CD8-positive, alpha-beta memory T cell (primary cell): Measurements from ENCODE around the gene LRRC8C. TPM values are rescaled to one million over a fixed set of nuclear protein-coding genes. Genes with fewer than 3 reads are reported as not detected.

Source experiments
- CTCF ChIA-PET: fragments of 350-600 bp; sonication (Branson Sonifier 250); formaldehyde crosslinking; loops from one replicate; lab custom pipeline; 2021; ENCODE audit warnings: antibody characterized with exemption; lab: Charles Lee
- POLR2A ChIA-PET: fragments of 350-600 bp; sonication (Branson Sonifier 250); formaldehyde crosslinking; loops from one replicate; lab custom pipeline; 2021; ENCODE audit warnings: antibody characterized with exemption; lab: Charles Lee
- DNase-seq, 5 donors: peaks; one replicate each; pipeline versions ENCODE4 v3.0.0 to v3.0.0-alpha.2; 2020 to 2022; ENCODE audit warnings: mixed read lengths in 1 of 5
- H3K27ac ChIP-seq: one replicate; pipeline ENCODE4 v1.7.0; 2013; ENCODE audit warnings: low read depth, mild to moderate bottlenecking, low read length, moderate library complexity
- H3K27me3 ChIP-seq: 2 replicates; pipeline ENCODE4 v1.7.0; 2013; ENCODE audit warnings: low read length, mild to moderate bottlenecking; ENCODE audit not compliant: insufficient read depth, poor library complexity, severe bottlenecking
- H3K36me3 ChIP-seq: 2 replicates; pipeline ENCODE4 v1.7.0; 2013; ENCODE audit warnings: mild to moderate bottlenecking, low read length, moderate library complexity; ENCODE audit not compliant: insufficient read depth
- H3K4me1 ChIP-seq: 2 replicates; pipeline ENCODE4 v1.7.0; 2013; ENCODE audit warnings: mild to moderate bottlenecking, low read length, moderate library complexity; ENCODE audit not compliant: insufficient read depth
- H3K4me3 ChIP-seq: 2 replicates; pipeline ENCODE4 v1.7.0; 2013; ENCODE audit warnings: mild to moderate bottlenecking, low read length
- H3K9me3 ChIP-seq: 2 replicates; pipeline ENCODE4 v1.7.0; 2013; ENCODE audit warnings: mild to moderate bottlenecking, low read length
- H3K27ac Mint-ChIP-seq, 8 donors: one replicate each; pipeline ENCODE4 v1.8.0; 2020 to 2021; ENCODE audit warnings: mixed read lengths in 8 of 8, mild to moderate bottlenecking in 6 of 8, inconsistent platforms in 3 of 8, moderate library complexity in 3 of 8
- H3K27me3 Mint-ChIP-seq, 2 donors: one replicate each; pipeline ENCODE4 v1.8.0; 2020 to 2021; ENCODE audit warnings: mixed read lengths in 2 of 2, mild to moderate bottlenecking in 1 of 2, moderate library complexity in 1 of 2
- H3K36me3 Mint-ChIP-seq, 3 donors: one replicate each; pipeline ENCODE4 v1.8.0; 2020 to 2021; ENCODE audit warnings: mixed read lengths in 3 of 3, inconsistent platforms in 1 of 3, mild to moderate bottlenecking in 1 of 3
- H3K4me1 Mint-ChIP-seq, 3 donors: one replicate each; pipeline ENCODE4 v1.8.0; 2020 to 2021; ENCODE audit warnings: mixed read lengths in 3 of 3, inconsistent platforms in 1 of 3, mild to moderate bottlenecking in 1 of 3
- H3K4me3 Mint-ChIP-seq, 7 donors: one replicate each; pipeline ENCODE4 v1.8.0; 2020 to 2021; ENCODE audit warnings: mixed read lengths in 7 of 7, mild to moderate bottlenecking in 6 of 7, moderate library complexity in 4 of 7, inconsistent platforms in 2 of 7
- H3K9me3 Mint-ChIP-seq, 5 donors: one replicate each; pipeline ENCODE4 v1.8.0; 2020 to 2022; ENCODE audit warnings: mixed read lengths in 5 of 5, mild to moderate bottlenecking in 3 of 5, moderate library complexity in 2 of 5, inconsistent platforms in 1 of 5
- polyA plus RNA-seq: library from polyadenylated mRNA; unstranded; fragments of 300-500 nt; fragmentation: Illumina TruSeq; gene quantifications from one replicate; pipeline ENCODE4 v1.2.3, GENCODE V29; 2021
- total RNA-seq, 2 experiments: library from RNA; stranded (reverse); gene quantifications; one replicate each; pipeline ENCODE4 v1.2.3, GENCODE V29; 2021

LRRC8C gene
- total and polyA plus RNA-seq, 3 experiments from 2014 or later, result 19.7 to 63.5 (median 61.4) TPM

DNA sequence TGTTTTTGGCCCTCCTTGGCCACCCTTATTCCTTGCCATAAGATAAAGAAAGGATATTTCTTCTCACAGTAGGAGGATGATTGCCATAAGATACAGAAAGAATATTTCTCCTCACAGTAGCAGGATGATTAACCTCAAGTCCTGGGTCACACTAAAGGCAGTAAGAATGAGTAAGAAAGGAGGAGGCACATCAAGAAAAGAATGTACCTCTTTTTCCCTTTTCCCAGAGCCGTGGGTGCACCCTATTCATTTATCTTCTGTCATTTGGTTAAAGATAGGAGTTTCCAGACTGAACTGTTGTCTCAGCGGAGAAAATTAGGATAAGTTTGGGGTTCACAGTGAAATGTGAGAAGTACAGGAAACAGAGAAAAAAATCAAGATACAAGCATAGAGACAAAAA is 52.5 kb downstream of the LRRC8C start:
- no peak overlapping the region for H3K4me3 ChIP-seq
- H3K9me3 Mint-ChIP-seq, result peaks cover 0 to 2% (median 0%) of the 10 kb centered on the region in 5 donors
- H3K27ac Mint-ChIP-seq, result peak overlapping the region in 6 of 8 donors; percentile 6 to 80 (median 45)
- ChIA-PET POLR2A (no interaction called here), CTCF (interaction anchor here (1.1 kb wide), 1 partner anchor 80 kb away, joined by 3 read pairs; no protein-coding TSS in a partner anchor)
- DNase-seq, result no peak
- H3K27me3 ChIP-seq, result no peaks in the 10 kb centered on the region
- H3K4me1 Mint-ChIP-seq, result peaks cover 50 to 76% (median 75%) of the 10 kb centered on the region in 3 donors
- no peak overlapping the region for H3K27ac ChIP-seq
- no peaks in the 10 kb centered on the region for H3K27me3 Mint-ChIP-seq
- peak overlapping the region in 1 of 7 donors; percentile 22 for H3K4me3 Mint-ChIP-seq
- peaks cover 36 to 74% (median 45%) of the 10 kb centered on the region in 3 donors for H3K36me3 Mint-ChIP-seq
- H3K36me3 ChIP-seq, result peaks cover 32% of the 10 kb centered on the region
- peaks cover 5% of the 10 kb centered on the region for H3K9me3 ChIP-seq
- H3K4me1 ChIP-seq, result peaks cover 7% of the 10 kb centered on the region

DNA sequence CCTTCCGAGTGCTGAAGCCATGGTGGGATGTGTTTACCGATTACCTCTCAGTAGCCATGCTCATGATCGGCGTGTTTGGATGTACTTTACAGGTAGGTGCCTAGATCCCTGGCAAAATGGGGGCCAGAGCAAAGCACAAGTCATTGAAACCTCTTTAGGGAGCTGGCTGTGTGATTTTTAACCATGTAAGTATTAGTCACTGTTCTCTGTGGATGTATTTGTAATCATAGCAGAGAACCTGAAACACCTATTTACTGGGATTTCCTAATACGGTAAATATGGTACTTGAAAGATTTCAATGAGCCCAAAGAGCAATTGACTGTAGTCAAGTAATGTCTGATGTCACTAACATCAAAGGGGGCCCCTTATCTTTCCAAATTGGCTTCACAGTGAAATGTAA is 53.6 kb downstream of the LRRC8C start:
- CTCF ChIA-PET, result interaction anchor here (0.6 to 1.3 kb wide), 5 partner anchors 10 to 199 kb away, joined by 3 to 5 read pairs (median 3); no protein-coding TSS in a partner anchor
- Mint-ChIP-seq H3K27ac (peak overlapping the region in 5 of 8 donors; percentile 19 to 74 (median 58)), H3K9me3 (no peaks in the 10 kb centered on the region), H3K4me3 (no peak overlapping the region), H3K4me1 (peaks cover 54 to 80% (median 77%) of the 10 kb centered on the region in 3 donors), H3K36me3 (peaks cover 29 to 77% (median 40%) of the 10 kb centered on the region in 3 donors), H3K27me3 (no peaks in the 10 kb centered on the region)
- H3K9me3 ChIP-seq, result no peaks in the 10 kb centered on the region
- peaks cover 7% of the 10 kb centered on the region for H3K4me1 ChIP-seq
- no peak overlapping the region for H3K4me3 ChIP-seq
- H3K36me3 ChIP-seq, result peaks cover 32% of the 10 kb centered on the region
- no peak overlapping the region for H3K27ac ChIP-seq
- no peaks in the 10 kb centered on the region for H3K27me3 ChIP-seq
- no peak for DNase-seq
- POLR2A ChIA-PET, result no interaction called here

DNA sequence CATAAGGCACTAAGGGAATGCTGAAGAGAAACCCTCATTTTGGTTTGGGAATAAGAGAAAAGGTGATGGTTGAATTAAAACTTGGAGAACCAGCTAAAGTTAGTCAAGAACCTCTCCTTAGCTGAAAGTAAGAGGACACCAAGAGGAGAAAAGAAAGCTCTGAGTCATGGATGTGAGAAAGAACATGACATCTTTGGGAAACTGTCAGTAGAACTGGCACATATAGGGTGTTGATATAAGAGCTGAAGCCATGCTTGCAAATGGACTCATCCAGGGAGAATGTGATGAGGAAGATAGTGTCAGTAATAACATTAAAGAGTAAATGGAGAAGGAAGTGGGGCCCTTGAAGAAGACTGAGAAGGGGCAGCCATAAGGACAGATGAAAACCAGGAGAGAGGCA is 54.3 kb downstream of the LRRC8C start:
- H3K27me3 Mint-ChIP-seq, result no peaks in the 10 kb centered on the region
- H3K36me3 Mint-ChIP-seq, result peaks cover 29 to 77% (median 38%) of the 10 kb centered on the region in 3 donors
- H3K9me3 ChIP-seq, result no peaks in the 10 kb centered on the region
- peaks cover 32% of the 10 kb centered on the region for H3K36me3 ChIP-seq
- POLR2A ChIA-PET, result no interaction called here
- no peak overlapping the region for H3K27ac ChIP-seq
- no peak overlapping the region for H3K4me3 Mint-ChIP-seq
- DNase-seq, result no peak
- H3K9me3 Mint-ChIP-seq, result no peaks in the 10 kb centered on the region
- H3K4me3 ChIP-seq, result no peak overlapping the region
- CTCF ChIA-PET, result interaction anchor here (0.9 to 1.3 kb wide), 2 partner anchors 9 to 76 kb away, joined by 3 to 5 read pairs; no protein-coding TSS in a partner anchor
- H3K27me3 ChIP-seq, result no peaks in the 10 kb centered on the region
- H3K4me1 ChIP-seq, result peaks cover 11% of the 10 kb centered on the region
- peaks cover 60 to 84% (median 81%) of the 10 kb centered on the region in 3 donors for H3K4me1 Mint-ChIP-seq
- H3K27ac Mint-ChIP-seq, result peak overlapping the region in 7 of 8 donors; percentile 0 to 74 (median 20)

DNA sequence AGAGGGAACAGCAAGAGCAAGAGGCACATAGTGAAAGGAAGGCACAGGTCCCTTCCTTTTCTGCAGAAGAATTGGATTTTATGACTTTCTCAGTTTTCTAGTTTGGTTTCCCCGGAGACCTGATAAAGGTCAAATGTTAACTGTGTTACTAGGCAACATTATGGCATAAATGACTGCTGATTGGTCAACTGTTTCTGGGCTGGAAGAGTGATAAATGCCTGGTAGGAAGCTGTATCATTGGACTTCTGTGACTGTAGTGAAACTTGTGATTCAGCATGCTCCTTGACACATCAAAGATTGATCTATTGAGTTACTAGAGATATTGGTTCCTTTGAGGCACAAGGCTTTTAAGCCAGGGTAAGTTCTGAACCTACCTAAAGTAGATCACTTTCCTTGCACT is 55.7 kb downstream of the LRRC8C start:
- no peaks in the 10 kb centered on the region for H3K9me3 ChIP-seq
- ChIA-PET CTCF (no interaction called here), POLR2A (interaction anchor here (0.9 kb wide), 1 partner anchor 21 kb away, joined by 3 read pairs; no protein-coding TSS in a partner anchor)
- peaks cover 73 to 90% (median 89%) of the 10 kb centered on the region in 3 donors for H3K4me1 Mint-ChIP-seq
- no peak overlapping the region for H3K4me3 Mint-ChIP-seq
- no peaks in the 10 kb centered on the region for H3K9me3 Mint-ChIP-seq
- peaks cover 32% of the 10 kb centered on the region for H3K36me3 ChIP-seq
- peak overlapping the region; percentile 1 to 87 (median 59) for H3K27ac Mint-ChIP-seq
- H3K27ac ChIP-seq, result no peak overlapping the region
- no peaks in the 10 kb centered on the region for H3K27me3 Mint-ChIP-seq
- peaks cover 29 to 76% (median 38%) of the 10 kb centered on the region in 3 donors for H3K36me3 Mint-ChIP-seq
- no peak overlapping the region for H3K4me3 ChIP-seq
- no peak for DNase-seq
- H3K27me3 ChIP-seq, result no peaks in the 10 kb centered on the region
- H3K4me1 ChIP-seq, result peaks cover 24% of the 10 kb centered on the region

DNA sequence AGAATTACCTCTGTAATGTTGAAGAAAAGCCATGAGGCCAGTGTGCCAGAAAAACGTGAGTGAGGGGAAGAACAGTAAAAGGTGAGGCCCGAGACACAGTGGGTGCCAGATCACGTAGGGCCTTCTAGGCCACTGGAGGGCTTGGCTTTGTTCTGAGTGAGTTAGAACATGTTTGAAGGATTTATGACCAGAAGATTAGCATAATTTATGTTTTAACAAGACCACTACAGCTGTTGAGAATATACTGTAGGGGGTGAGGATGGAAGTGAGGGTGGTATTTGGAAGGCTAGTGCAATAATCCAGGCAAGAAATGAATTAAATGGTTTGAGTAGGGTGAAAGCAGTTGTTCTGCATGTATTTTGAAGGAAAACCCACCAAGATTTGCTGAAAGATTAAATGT is 56.3 kb downstream of the LRRC8C start:
- Mint-ChIP-seq H3K4me1 (peaks cover 78 to 94% (median 91%) of the 10 kb centered on the region in 3 donors), H3K9me3 (no peaks in the 10 kb centered on the region), H3K27ac (peak overlapping the region in 7 of 8 donors; percentile 40 to 83 (median 63)), H3K4me3 (no peak overlapping the region), H3K36me3 (peaks cover 29 to 76% (median 42%) of the 10 kb centered on the region in 3 donors), H3K27me3 (no peaks in the 10 kb centered on the region)
- H3K9me3 ChIP-seq, result no peaks in the 10 kb centered on the region
- ChIA-PET CTCF (no interaction called here), POLR2A (interaction anchor here (0.5 to 0.9 kb wide), 2 partner anchors 22 to 283 kb away, joined by 3 to 4 read pairs; no protein-coding TSS in a partner anchor)
- no peak overlapping the region for H3K27ac ChIP-seq
- H3K27me3 ChIP-seq, result no peaks in the 10 kb centered on the region
- no peak overlapping the region for H3K4me3 ChIP-seq
- H3K36me3 ChIP-seq, result peaks cover 32% of the 10 kb centered on the region
- no peak for DNase-seq
- H3K4me1 ChIP-seq, result peaks cover 28% of the 10 kb centered on the region

DNA sequence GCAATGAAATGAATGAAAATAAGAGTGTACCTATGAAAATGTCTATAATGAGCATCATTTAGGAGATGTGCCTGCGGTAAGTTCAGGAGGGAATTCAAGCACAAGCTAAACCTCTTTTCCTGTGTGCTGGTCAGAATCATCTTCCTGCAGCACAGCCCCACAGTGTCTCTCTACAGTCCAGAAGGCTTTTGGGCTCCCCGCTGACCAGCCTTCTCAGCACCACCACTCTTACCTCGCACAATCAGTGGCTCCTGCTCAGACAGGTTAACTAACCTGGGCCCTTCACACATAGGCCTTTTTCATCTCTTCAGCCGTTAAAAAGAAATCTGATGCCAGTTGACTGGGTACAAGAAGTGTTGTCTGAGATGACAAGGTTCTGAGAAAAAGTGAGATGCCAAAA is 57.7 kb downstream of the LRRC8C start:
- ChIA-PET POLR2A (no interaction called here), CTCF (no interaction called here)
- no peak overlapping the region for H3K4me3 Mint-ChIP-seq
- DNase-seq, result no peak
- peak overlapping the region in 6 of 8 donors; percentile 20 to 90 (median 70) for H3K27ac Mint-ChIP-seq
- peaks cover 29 to 70% (median 37%) of the 10 kb centered on the region in 3 donors for H3K36me3 Mint-ChIP-seq
- H3K36me3 ChIP-seq, result peaks cover 32% of the 10 kb centered on the region
- no peaks in the 10 kb centered on the region for H3K27me3 ChIP-seq
- H3K4me1 Mint-ChIP-seq, result peaks cover 76 to 95% (median 91%) of the 10 kb centered on the region in 3 donors
- H3K27me3 Mint-ChIP-seq, result no peaks in the 10 kb centered on the region
- H3K4me3 ChIP-seq, result no peak overlapping the region
- no peaks in the 10 kb centered on the region for H3K9me3 ChIP-seq
- no peak overlapping the region for H3K27ac ChIP-seq
- peaks cover 36% of the 10 kb centered on the region for H3K4me1 ChIP-seq
- H3K9me3 Mint-ChIP-seq, result no peaks in the 10 kb centered on the region

DNA sequence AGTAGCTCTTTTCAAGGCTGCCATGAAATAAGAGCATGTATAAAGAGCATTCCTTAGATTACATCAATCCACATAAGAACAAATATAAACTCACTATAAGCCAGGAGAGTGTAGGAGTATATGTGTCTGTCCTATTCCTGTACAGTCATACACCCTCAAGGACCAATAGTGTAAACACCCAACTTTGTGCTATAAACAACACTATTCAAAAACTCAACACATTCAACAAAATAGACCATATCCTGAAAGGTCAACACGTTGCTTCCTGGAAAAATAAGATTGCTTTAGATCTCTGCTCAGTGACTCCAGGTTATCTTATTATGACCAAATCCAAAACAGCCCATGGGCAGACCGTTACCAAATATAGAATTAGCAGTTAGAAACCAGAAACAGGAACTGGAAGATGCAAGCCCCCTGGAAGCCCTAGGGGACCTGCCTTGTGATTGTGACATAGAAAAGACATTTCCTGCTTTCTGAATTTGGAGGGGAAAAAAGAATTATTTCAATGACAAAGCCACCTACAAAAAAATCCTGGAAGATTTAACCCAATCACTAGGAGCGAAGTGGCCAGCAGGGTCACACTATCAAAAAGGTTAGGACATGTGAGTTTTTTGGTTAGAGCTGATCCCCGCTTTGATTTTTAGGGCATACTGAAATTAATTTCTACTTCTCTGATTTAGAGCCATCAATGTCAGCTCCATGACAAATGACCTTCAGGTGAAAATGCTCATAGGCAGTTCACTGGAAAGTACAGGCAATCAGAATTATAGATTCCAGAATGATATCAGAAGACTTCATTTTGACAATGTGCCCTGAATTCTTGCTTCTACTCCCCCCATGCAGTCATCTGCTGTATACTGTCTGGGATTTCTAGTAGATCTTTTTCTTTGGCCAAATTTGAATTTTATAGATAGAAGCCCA is 59.9 kb downstream of the LRRC8C start:
- no peak for DNase-seq
- Histone ChIP-seq H3K9me3 (no peaks in the 10 kb centered on the region), H3K4me3 (no peak overlapping the region), H3K4me1 (peaks cover 57% of the 10 kb centered on the region), H3K27me3 (no peaks in the 10 kb centered on the region), H3K27ac (peak overlapping the region; percentile 22), H3K36me3 (peaks cover 16% of the 10 kb centered on the region)
- H3K4me3 Mint-ChIP-seq, result peak overlapping the region in 4 of 7 donors; percentile 7 to 17 (median 12)
- no peaks in the 10 kb centered on the region for H3K9me3 Mint-ChIP-seq
- ChIA-PET POLR2A (interaction anchor here (0.6 to 1.1 kb wide), 2 partner anchors 17 to 27 kb away, joined by 3 read pairs; no protein-coding TSS in a partner anchor), CTCF (interaction anchor here (1.0 to 2.2 kb wide), 4 partner anchors 26 to 70 kb away, joined by 3 to 5 read pairs (median 4); partner anchors contain the start of gene LRRC8C)
- peak overlapping the region; percentile 42 to 84 (median 67) for H3K27ac Mint-ChIP-seq
- peaks cover 83 to 96% (median 93%) of the 10 kb centered on the region in 3 donors for H3K4me1 Mint-ChIP-seq
- H3K36me3 Mint-ChIP-seq, result peaks cover 16 to 63% (median 21%) of the 10 kb centered on the region in 3 donors
- no peaks in the 10 kb centered on the region for H3K27me3 Mint-ChIP-seq
